SK-N-MC (cell line): Measurements from ENCODE around the gene LAPTM5.

Experiments
- EZH2 ChIP-seq: fragments of 200-600 bp; sonication (generic); IDR thresholded peaks from one replicate; pipeline ENCODE4 v1.6.1; 2017; ENCODE audit warnings: antibody characterized with exemption
- FOXP2 ChIP-seq: optimal IDR thresholded peaks from 2 replicates; pipeline ENCODE3; 2011; ENCODE audit warnings: mild to moderate bottlenecking, moderate library complexity; ENCODE audit not compliant: insufficient read depth; ENCODE audit errors: extremely low read length, control extremely low read depth
- POLR2AphosphoS5 ChIP-seq: IDR thresholded peaks from 2 replicates; pipeline ENCODE4 v1.6.1; 2012; ENCODE audit warnings: mild to moderate bottlenecking, low read depth, low read length, borderline replicate concordance

- TF ChIP-seq POLR2AphosphoS5, result no peak
- no peak for TF ChIP-seq EZH2
- TF ChIP-seq FOXP2, result no peak
These were observed 4.0 kb upstream of the LAPTM5 start for GRCh38 chr1:30761381-30762151.
